Activated CD8-positive, alpha-beta memory T cell treated with anti-CD3 and anti-CD28 coated beads for 4 hours (primary cell): ENCODE measurements around the gene C10orf120.

Experiments used
- DNase-seq, 2 donors: peaks; one replicate each; pipeline ENCODE4 v3.0.0-alpha.2; 2020; ENCODE audit warnings: low read depth in 2 of 2

The C10orf120 gene

GRCh38 chr10:122660696-122661095 lies 39.0 kb downstream of the C10orf120 start:
- no peak for DNase-seq

GRCh38 chr10:122659651-122660050 lies 40.0 kb downstream of the C10orf120 start:
- DNase-seq, result no peak

DNA sequence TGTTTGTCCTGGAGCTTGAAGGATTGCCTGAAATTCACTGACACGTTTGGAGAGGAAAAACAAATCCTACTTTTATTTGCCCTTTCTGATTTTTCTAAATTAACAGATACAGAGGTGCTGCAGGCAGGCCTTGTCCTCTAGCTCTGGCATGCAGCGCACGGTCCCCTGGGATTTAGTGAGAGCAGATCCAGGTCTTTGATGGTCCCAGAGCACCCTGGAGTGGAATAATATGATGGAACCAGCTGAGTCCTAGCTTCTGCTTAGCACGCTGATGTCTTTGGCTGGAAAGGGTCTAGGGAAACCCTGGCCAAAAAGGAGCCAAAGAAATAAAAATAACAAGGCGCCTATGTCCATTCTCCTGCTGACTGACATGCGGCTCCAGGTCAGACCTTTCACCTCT lies 40.5 kb downstream of the C10orf120 start:
- no peak for DNase-seq

- no peak for DNase-seq
Observed at GRCh38 chr10:122658356-122659049, 41.1 kb downstream of the C10orf120 start.

DNA sequence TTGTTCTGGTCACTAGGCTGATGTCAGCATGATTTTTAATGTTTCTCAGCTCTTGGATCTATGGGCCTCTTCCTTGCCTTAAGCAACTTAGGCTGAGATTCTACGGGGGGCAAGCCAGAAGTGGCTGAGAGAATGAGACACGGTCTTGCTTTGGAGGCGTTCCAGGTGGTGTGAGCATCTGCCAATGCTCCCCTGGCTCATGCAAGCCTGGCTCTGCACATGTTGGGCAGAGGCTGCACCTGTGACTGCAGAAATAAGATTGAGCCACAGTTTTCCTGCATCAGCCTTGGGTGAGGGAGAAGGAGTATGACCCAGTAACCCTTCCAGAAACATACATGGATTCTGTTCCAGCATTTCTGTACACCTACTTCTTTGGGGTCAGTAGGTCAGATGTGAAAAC lies 41.9 kb downstream of the C10orf120 start:
- DNase-seq, result no peak

DNA sequence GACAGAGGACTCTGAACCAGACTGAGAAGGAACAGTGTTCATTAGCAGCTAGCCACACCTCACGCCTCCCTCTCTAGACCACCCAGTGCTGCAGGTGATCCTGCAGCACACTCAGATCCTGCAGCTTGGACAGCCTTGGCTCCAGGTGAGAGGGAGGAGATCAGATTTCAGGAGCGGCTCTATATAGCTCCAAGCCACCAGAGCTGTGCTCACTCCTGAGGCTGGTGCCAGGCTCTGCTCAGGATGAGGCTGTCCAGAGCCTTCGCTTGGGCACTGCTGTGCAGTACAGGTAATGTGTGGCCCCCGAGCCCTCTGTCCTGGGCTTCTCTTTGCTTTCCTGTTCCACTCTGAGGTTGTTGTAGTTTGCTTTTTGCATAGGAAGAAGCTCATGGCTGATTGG lies 42.4 kb downstream of the C10orf120 start:
- DNase-seq, result no peak

DNA sequence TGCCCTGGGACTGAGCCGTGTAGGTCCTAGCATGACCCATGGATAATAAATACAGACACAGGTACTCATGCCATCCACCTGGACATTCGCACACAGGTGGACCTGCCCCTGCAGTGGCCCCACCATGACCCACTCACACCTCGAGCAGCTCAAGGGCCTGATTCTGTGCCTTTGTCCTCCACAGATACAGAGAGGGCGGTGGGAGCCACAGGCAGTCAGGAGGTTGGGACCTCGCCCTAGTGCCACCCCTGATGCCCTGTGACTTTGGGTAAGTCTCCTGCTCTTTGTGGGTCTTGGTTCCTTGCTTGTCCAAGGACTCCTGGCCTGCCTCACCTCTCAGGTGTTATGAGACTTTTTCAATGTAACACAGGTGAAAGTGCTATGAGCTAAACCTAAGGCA lies 42.9 kb downstream of the C10orf120 start:
- DNase-seq, result no peak

- no peak for DNase-seq
Observed at GRCh38 chr10:122656308-122656705, 43.3 kb downstream of the C10orf120 start.

- no peak for DNase-seq
Observed at GRCh38 chr10:122655524-122656307, 43.9 kb downstream of the C10orf120 start.

- DNase-seq, result no peak
Observed at GRCh38 chr10:122650331-122650730, 49.3 kb downstream of the C10orf120 start.

DNA sequence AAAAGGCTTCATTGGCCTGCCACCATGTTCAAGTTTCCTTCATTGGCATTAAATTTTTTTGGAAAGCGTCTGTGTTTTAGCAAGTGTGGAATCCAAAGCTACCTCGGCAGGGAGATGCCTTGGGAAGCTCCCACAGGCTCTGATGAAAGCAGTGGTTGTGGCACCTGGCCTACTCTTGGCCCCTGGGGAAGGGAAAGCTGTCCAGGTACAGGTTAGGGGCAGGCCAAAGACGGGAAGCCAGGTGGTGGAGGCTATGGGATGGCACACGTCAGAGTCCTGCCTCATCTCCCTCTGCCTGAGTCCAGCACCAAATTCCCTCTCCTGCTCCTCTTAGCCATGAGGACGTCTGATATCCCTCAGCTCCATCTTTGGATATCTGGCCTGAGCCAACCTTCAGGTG lies 49.7 kb downstream of the C10orf120 start:
- no peak for DNase-seq

- no peak for DNase-seq
Observed at GRCh38 chr10:122648599-122649428, 50.8 kb downstream of the C10orf120 start.
